ENCODE measurements around the gene ADAM19.

The ADAM19 gene

GRCh38 chr5:157469073-157469472 lies 106.5 kb downstream of the ADAM19 start:
- CTCF ChIA-PET, result interaction anchor here (0.8 to 1.1 kb wide), 2 partner anchors 9 to 1018 kb away, joined by 3 read pairs; partner anchors contain the start of gene NIPAL4
- POLR2A ChIA-PET (ENCODE audit: low non-redundant PET), result no interaction called here
- H3K27ac ChIP-seq, result no peak overlapping the region
- DNase-seq (ENCODE audit: low spot score), result no peak
- TF ChIP-seq CTCF (conservative IDR thresholded peaks at IDR 0.05; ENCODE audit: low read depth), result no peak

- TF ChIP-seq CTCF (conservative IDR thresholded peaks at IDR 0.05; ENCODE audit: low read depth), result no peak
- H3K27ac ChIP-seq, result no peak overlapping the region
- CTCF ChIA-PET, result interaction anchor here (0.8 to 1.1 kb wide), 2 partner anchors 8 to 1019 kb away, joined by 3 read pairs; partner anchors contain the start of gene NIPAL4
- no peak for DNase-seq (ENCODE audit: low spot score)
- POLR2A ChIA-PET (ENCODE audit: low non-redundant PET), result no interaction called here
Measured at GRCh38 chr5:157468293-157468965, 107.1 kb downstream of the ADAM19 start.

- POLR2A ChIA-PET (ENCODE audit: low non-redundant PET), result interaction anchor here (0.6 kb wide), 1 partner anchor 292 kb away, joined by 4 read pairs; no protein-coding TSS in a partner anchor
Measured at GRCh38 chr5:157464519-157465171, 110.9 kb downstream of the ADAM19 start.

GRCh38 chr5:157463621-157464518 lies 111.7 kb downstream of the ADAM19 start:
- peak; percentile 42 for DNase-seq (ENCODE audit: low spot score)
- ChIA-PET CTCF (interaction anchor here (0.6 to 0.8 kb wide), 2 partner anchors 8 to 175 kb away, joined by 3 to 5 read pairs; no protein-coding TSS in a partner anchor), POLR2A (ENCODE audit: low non-redundant PET) (interaction anchor here (0.6 kb wide), 2 partner anchors 293 to 855 kb away, joined by 4 read pairs; no protein-coding TSS in a partner anchor)
- TF ChIP-seq CTCF (conservative IDR thresholded peaks at IDR 0.05; ENCODE audit: low read depth), result no peak
- peak overlapping the region; percentile 82 for H3K27ac ChIP-seq

More at GRCh38 chr5:157464519-157465171, 110.9 kb downstream of the ADAM19 start:
- TF ChIP-seq CTCF (conservative IDR thresholded peaks at IDR 0.05; ENCODE audit: low read depth), result no peak
- peak overlapping the region; percentile 80 for H3K27ac ChIP-seq
- DNase-seq (ENCODE audit: low spot score), result peak; percentile 98
- CTCF ChIA-PET, result interaction anchor here (0.5 to 0.9 kb wide), 3 partner anchors 12 to 175 kb away, joined by 3 to 9 read pairs (median 3); no protein-coding TSS in a partner anchor

GRCh38 chr5:157463081-157463480 lies 112.5 kb downstream of the ADAM19 start:
- ChIA-PET CTCF (interaction anchor here (0.8 to 1.1 kb wide), 2 partner anchors 9 to 134 kb away, joined by 3 to 5 read pairs; no protein-coding TSS in a partner anchor), POLR2A (ENCODE audit: low non-redundant PET) (interaction anchor here (0.6 kb wide), 1 partner anchor 855 kb away, joined by 4 read pairs; no protein-coding TSS in a partner anchor)
- peak overlapping the region; percentile 82 for H3K27ac ChIP-seq
- no peak for DNase-seq (ENCODE audit: low spot score)
- no peak for TF ChIP-seq CTCF (conservative IDR thresholded peaks at IDR 0.05; ENCODE audit: low read depth)
